NCI-H345 treated with DMSO at 0.1 percent for 48 hours (cell line): ENCODE results near the gene IFT20.

ENCODE experiments used
- DNase-seq: peaks from one replicate; lab custom pipeline; 2025; ENCODE audit not compliant: unreplicated experiment; lab: John Stamatoyannopoulos, UW

The IFT20 gene

DNA sequence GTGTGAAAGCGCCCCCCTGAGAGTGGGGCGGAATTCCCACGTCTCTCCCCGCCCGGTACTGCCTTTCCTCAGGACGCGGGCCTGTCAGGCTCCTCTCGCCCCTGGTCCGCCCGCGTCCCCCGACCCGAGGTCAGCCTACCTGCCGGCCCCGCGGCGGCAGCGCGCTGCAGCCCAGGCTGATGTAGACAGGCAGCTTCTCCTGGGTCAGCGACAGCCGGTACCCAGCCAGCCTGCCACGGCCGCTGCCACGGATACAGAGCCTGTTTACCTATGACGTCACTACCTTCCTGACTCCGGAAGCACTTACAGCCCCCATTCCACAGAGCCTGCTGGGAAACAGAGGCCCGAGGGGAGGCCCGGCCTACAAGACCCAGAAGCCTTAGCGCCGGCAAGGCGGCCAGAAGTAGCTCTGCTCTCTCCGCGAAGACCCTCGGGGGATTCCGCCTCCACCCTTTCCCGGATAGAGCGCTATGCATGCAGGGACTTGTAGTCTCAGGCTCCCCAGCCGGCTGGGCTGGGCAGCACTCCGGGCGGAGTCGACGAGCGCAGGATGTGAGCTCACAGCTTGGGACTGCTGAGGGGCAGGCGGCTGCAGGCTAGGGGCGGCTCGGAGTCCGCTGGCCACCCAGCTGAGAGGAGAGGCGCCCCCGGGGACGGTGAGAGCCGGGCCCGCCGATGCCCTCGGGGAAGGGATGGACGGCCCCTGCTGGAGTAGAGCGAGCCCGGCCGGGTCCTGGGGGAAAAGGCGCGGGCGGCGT, at the start of gene IFT20, which contains the start of gene TNFAIP1:
Gene IFT20, minus strand, starts transcription at position 272 of the 758 bp plus-strand sequence. CDS start 3,487 bp downstream, outside the sequence.
Gene TNFAIP1, plus strand, starts transcription at position 561 of the 758 bp plus-strand sequence. CDS start 3,761 bp downstream, outside the sequence.
- DNase-seq = peak; percentile 99

DNA sequence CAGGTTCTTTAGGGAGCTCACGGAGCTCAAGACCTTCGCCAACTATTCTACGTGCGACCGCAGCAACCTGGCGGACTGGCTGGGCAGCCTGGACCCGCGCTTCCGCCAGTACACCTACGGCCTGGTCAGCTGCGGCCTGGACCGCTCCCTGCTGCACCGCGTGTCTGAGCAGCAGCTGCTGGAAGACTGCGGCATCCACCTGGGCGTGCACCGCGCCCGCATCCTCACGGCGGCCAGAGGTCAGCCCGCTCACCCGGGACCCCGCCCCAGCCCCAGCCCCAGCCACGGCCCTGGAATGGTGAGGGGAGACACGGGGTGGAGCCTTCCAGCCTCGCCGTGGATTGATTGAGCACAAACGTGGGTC, 49.7 kb upstream of the IFT20 start:
- no peak for DNase-seq

DNA sequence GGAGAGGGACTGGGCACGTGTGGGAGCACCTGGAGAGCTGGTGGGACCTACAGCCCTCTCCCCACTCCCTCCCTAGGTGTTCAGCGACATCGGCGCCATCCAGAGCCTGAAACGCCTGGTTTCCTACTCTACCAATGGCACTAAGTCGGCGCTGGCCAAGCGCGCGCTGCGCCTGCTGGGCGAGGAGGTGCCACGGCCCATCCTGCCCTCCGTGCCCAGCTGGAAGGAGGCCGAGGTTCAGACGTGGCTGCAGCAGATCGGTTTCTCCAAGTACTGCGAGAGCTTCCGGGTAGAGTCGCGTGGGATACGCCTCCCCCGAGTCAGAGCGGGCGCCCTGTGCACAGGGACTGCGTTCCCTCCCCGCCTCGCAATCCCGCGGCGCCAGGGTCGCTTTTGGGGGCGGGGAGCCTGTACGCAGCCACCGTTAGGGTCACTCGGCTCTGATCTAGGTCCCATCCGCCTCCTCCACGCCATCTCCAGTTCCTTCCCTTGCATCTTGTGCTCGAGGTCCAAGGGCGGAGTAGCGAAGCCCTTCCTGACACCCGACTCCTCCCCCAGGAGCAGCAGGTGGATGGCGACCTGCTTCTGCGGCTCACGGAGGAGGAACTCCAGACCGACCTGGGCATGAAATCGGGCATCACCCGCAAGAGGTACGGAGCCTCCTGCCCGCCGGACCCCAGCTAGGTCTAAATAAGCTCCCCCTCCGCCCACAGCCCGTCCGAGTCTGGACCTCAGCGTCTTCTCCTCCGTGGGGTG, 49.2 kb upstream of the IFT20 start:
- DNase-seq = no peak

DNA sequence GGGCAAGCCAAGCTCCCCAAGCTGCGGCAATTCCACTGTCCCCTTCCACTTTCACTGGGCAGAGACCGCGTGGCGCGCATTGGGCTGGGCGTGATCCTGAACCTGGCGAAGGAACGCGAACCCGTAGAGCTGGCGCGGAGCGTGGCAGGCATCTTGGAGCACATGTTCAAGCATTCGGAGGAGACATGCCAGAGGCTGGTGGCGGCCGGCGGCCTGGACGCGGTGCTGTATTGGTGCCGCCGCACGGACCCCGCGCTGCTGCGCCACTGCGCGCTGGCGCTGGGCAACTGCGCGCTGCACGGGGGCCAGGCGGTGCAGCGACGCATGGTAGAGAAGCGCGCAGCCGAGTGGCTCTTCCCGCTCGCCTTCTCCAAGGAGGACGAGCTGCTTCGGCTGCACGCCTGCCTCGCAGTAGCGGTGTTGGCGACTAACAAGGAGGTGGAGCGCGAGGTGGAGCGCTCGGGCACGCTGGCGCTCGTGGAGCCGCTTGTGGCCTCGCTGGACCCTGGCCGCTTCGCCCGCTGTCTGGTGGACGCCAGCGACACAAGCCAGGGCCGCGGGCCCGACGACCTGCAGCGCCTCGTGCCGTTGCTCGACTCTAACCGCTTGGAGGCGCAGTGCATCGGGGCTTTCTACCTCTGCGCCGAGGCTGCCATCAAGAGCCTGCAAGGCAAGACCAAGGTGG, 46.0 kb upstream of the IFT20 start:
- no peak for DNase-seq

GRCh38 chr17:28379814-28380801, 44.8 kb upstream of the IFT20 start:
- DNase-seq = no peak

- no peak for DNase-seq
These were observed 37.6 kb upstream of the IFT20 start for GRCh38 chr17:28372945-28373274.

GRCh38 chr17:28372203-28372944, 37.1 kb upstream of the IFT20 start:
- DNase-seq = no peak

DNA sequence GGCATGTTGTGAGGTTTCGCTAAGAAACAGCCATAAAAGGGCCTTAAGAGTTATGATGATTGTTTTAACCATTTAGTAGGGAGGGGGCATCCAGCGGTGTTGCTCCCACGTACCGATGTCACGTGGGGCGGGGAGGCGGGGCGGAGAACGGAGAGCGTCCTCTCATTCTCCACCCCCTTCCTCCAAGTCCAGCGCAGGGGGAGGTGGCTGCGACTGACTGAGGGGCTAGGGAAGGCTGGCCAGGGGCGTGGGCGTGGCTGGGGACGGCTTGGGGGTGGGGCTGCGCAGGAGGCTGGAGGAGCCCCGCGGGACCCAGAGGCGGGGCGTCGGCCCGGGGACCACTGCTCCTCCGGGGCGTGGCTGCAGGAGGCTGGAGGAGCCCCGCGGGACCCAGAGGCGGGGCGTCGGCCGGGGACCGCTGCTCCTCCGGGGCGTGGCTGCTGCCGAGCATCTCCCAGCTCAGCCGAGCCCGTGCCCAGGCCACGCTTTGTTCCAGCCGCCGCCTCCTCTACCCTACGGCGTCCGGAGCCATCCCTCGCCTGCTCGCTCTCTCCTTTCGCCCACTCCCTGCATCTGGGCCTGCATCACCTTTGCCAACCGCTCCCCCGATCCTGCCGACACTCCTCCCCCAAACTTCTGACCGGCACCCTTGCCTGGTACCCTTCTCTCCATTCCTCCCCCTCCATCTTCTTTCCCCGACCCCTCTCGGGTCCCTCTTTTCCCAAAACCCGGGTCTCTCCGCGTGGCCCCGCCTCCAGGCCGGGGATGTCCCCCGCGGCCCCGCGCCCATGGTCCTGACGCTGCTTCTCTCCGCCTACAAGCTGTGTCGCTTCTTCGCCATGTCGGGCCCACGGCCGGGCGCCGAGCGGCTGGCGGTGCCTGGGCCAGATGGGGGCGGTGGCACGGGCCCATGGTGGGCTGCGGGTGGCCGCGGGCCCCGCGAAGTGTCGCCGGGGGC, 36.3 kb upstream of the IFT20 start, which contains the start of gene SARM1:
Gene SARM1, plus strand, starts transcription at position 450 of the 958 bp plus-strand sequence. Its CDS starts 339 bp downstream, at position 789.
- DNase-seq = peak; percentile 84

DNA sequence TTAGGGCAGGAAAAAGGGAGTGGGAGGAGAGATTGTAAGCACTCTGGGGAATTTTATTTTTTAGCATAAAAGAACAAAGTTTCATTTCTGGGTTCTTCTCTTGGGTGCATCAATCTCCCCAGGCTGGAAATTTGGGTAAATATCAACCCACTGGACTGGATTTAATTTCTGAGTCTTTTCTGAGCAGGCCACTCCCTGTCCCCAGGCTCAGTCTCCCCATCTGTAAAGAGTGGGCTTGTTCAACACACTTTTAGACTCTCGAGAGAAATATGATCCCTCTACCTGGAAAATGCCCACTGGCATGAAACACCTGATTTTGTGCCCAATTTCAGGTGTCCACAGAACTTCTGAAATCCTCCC, 35.5 kb upstream of the IFT20 start:
- no peak for DNase-seq

GRCh38 chr17:28370035-28370743, 34.9 kb upstream of the IFT20 start, which contains the start of gene VTN:
Gene VTN, minus strand, starts transcription at chr17:28370307. Its CDS starts 104 bp downstream, at chr17:28370203.
- no peak for DNase-seq

DNA sequence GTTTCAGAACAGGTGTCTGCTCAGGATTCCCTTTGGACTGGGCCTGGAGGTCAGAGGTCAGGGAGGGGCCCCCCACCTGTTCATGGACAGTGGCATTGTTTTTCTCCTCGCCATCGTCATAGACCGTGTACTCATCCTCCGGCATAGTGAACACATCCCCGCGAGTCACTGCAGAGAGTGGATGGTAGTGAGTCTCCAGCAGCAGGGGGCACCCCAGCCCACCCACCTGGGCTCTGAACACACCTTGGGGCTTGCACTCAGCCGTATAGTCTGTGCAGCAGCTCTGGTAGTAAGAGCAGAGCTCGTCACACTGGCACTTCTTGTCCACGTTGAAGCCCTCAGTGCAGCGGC, 34.4 kb upstream of the IFT20 start:
- DNase-seq = no peak

- no peak for DNase-seq
These were observed 33.8 kb upstream of the IFT20 start for GRCh38 chr17:28368915-28369683.

DNA sequence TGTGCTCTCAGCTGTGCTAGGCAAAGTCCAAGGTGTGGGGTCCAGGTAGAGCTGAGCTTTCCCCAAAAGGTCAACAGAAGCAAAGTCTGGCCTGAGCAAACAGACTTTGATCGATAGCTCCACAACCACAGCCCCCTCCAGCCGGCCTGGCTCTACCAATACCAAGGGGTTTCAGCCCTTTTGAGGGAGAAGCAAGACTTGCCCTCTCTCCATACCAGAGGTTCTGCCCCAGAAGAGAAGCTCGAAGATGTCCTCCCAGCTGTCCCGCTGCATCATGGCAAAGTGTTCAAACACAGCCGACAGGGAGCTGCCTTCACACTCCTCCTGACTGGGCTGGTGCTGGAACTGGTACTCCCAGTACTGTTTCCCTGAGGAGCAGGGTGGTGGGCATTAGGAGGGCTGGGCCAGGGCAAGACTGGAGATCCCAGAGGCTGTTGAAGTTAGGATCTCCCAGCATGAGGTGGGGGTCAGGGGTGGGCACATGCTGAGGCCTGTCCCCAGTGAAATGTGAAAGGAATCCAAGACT, 33.1 kb upstream of the IFT20 start:
- DNase-seq = no peak

DNA sequence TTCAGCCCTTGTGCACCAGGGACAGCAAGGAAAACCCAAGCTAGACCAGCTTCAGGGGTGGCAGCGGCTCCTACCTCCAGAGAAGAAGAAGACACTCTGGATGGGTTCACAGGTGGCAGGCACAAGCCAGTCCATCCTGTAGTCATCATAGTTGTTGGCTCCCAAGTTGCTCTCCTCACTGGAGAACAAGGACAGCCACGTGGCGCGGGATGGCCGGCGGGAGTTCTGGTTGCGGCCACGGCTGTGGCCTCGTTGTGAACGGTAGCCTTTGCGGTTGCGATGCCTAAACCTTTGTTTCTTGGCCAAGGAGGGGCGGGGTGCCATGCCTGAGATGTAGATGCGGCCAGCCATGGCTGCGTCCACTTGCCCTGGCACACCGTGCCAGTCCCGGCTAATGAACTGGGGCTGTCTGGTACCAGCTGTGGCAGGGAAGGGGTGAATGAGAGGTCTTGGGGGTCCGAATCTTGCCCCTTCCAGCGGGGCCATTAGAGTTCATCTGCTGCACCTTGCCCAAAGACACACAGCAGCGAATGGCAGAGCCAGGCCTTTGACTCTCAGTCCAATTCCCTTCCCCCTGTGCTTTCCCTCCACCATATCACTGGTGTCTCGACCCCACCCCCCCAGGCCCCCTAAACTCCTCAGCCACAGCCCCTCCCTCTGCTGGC, 32.5 kb upstream of the IFT20 start:
- no peak for DNase-seq

- DNase-seq = no peak
These were observed 31.3 kb upstream of the IFT20 start for GRCh38 chr17:28366605-28367004.

DNA sequence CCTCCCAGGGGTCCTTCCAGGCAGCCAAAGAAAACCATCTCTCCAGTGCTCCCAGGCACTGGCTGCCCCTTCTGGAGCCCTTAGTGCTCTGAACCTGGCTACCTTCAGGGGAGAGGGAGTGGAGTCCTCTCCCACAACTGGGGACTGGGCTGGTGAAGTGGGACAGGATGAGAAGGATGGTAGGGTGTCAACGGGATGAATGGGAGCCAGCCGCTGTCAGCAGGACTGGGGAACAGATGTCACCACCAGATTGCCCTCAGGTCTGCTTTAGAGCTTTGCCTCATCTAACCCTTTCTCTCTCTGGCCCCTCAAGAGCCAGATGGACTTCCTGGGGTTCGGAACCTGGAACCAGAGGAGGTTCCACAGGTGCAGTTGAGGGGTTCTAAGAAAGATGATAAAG, 30.2 kb upstream of the IFT20 start:
- DNase-seq = no peak
